IPS-18a (cell line): ENCODE data around the gene ABHD16B.

Experiments
- H3K27ac ChIP-seq: one replicate; pipeline ENCODE4 v1.5.1; 2013; ENCODE audit warnings: low read length
- H3K27me3 ChIP-seq: one replicate; pipeline ENCODE4 v1.6.1; 2013; ENCODE audit warnings: mild to moderate bottlenecking, low read length; ENCODE audit not compliant: control insufficient read depth, insufficient read depth
- H3K36me3 ChIP-seq: one replicate; pipeline ENCODE4 v1.6.1; 2013; ENCODE audit warnings: low read depth, low read length; ENCODE audit not compliant: control insufficient read depth
- H3K4me1 ChIP-seq: one replicate; pipeline ENCODE4 v1.6.1; 2013; ENCODE audit warnings: low read depth, low read length; ENCODE audit not compliant: control insufficient read depth
- H3K4me3 ChIP-seq: one replicate; pipeline ENCODE4 v1.5.1; 2013; ENCODE audit warnings: low read length
- H3K9ac ChIP-seq: one replicate; pipeline ENCODE4 v1.6.1; 2013; ENCODE audit warnings: mild to moderate bottlenecking, low read length, moderate library complexity
- H3K9me3 ChIP-seq: one replicate; pipeline ENCODE4 v1.6.1; 2013; ENCODE audit warnings: low read depth, low read length; ENCODE audit not compliant: control insufficient read depth

ABHD16B gene

GRCh38 chr20:63836458-63837344 lies 24.6 kb upstream of the ABHD16B start:
- Histone ChIP-seq H3K9ac (no peak overlapping the region), H3K4me3 (no peak overlapping the region), H3K36me3 (no peaks in the 10 kb centered on the region), H3K4me1 (no peaks in the 10 kb centered on the region), H3K9me3 (no peaks in the 10 kb centered on the region), H3K27me3 (peaks cover 24% of the 10 kb centered on the region), H3K27ac (no peak overlapping the region)

- H3K9ac ChIP-seq = no peak overlapping the region
- H3K36me3 ChIP-seq = no peaks in the 10 kb centered on the region
- no peaks in the 10 kb centered on the region for H3K4me1 ChIP-seq
- no peaks in the 10 kb centered on the region for H3K9me3 ChIP-seq
- H3K27ac ChIP-seq = no peak overlapping the region
- peaks cover 16% of the 10 kb centered on the region for H3K27me3 ChIP-seq
- H3K4me3 ChIP-seq = no peak overlapping the region
Observed at GRCh38 chr20:63837479-63837878, 23.8 kb upstream of the ABHD16B start.

GRCh38 chr20:63839620-63840019 lies 21.7 kb upstream of the ABHD16B start:
- H3K36me3 ChIP-seq = no peaks in the 10 kb centered on the region
- H3K4me3 ChIP-seq = no peak overlapping the region
- H3K27ac ChIP-seq = no peak overlapping the region
- no peak overlapping the region for H3K9ac ChIP-seq
- no peaks in the 10 kb centered on the region for H3K27me3 ChIP-seq
- H3K4me1 ChIP-seq = no peaks in the 10 kb centered on the region
- H3K9me3 ChIP-seq = no peaks in the 10 kb centered on the region

- Histone ChIP-seq H3K9me3 (no peaks in the 10 kb centered on the region), H3K4me3 (no peak overlapping the region), H3K36me3 (no peaks in the 10 kb centered on the region), H3K4me1 (no peaks in the 10 kb centered on the region), H3K27me3 (no peaks in the 10 kb centered on the region), H3K9ac (no peak overlapping the region), H3K27ac (no peak overlapping the region)
Observed at GRCh38 chr20:63840405-63840828, 20.9 kb upstream of the ABHD16B start.

- Histone ChIP-seq H3K27me3 (no peaks in the 10 kb centered on the region), H3K36me3 (no peaks in the 10 kb centered on the region), H3K4me3 (no peak overlapping the region), H3K9me3 (no peaks in the 10 kb centered on the region), H3K27ac (no peak overlapping the region), H3K4me1 (peaks cover 12% of the 10 kb centered on the region), H3K9ac (no peak overlapping the region)
Observed at GRCh38 chr20:63842258-63842657, 19.0 kb upstream of the ABHD16B start.

GRCh38 chr20:63843222-63843621 lies 18.1 kb upstream of the ABHD16B start:
- no peak overlapping the region for H3K9ac ChIP-seq

GRCh38 chr20:63843778-63844177 lies 17.5 kb upstream of the ABHD16B start:
- no peaks in the 10 kb centered on the region for H3K27me3 ChIP-seq
- H3K27ac ChIP-seq = no peak overlapping the region
- no peak overlapping the region for H3K4me3 ChIP-seq
- peaks cover 23% of the 10 kb centered on the region for H3K4me1 ChIP-seq
- no peaks in the 10 kb centered on the region for H3K36me3 ChIP-seq
- no peak overlapping the region for H3K9ac ChIP-seq
- no peaks in the 10 kb centered on the region for H3K9me3 ChIP-seq

More at GRCh38 chr20:63843222-63843621, 18.1 kb upstream of the ABHD16B start:
- H3K4me3 ChIP-seq = no peak overlapping the region
- no peaks in the 10 kb centered on the region for H3K9me3 ChIP-seq
- peaks cover 20% of the 10 kb centered on the region for H3K4me1 ChIP-seq
- H3K27me3 ChIP-seq = no peaks in the 10 kb centered on the region
- H3K27ac ChIP-seq = no peak overlapping the region
- H3K36me3 ChIP-seq = no peaks in the 10 kb centered on the region

GRCh38 chr20:63844511-63844991 lies 16.7 kb upstream of the ABHD16B start:
- Histone ChIP-seq H3K4me1 (peaks cover 23% of the 10 kb centered on the region), H3K36me3 (no peaks in the 10 kb centered on the region), H3K27me3 (no peaks in the 10 kb centered on the region), H3K27ac (no peak overlapping the region), H3K9me3 (no peaks in the 10 kb centered on the region), H3K4me3 (no peak overlapping the region), H3K9ac (no peak overlapping the region)

GRCh38 chr20:63846128-63846771 lies 15.0 kb upstream of the ABHD16B start:
- Histone ChIP-seq H3K4me3 (peak overlapping the region; percentile 52), H3K27me3 (no peaks in the 10 kb centered on the region)

GRCh38 chr20:63846888-63847236 lies 14.4 kb upstream of the ABHD16B start:
- Histone ChIP-seq H3K36me3 (no peaks in the 10 kb centered on the region), H3K4me1 (peaks cover 23% of the 10 kb centered on the region), H3K27ac (peak overlapping the region; percentile 2), H3K9ac (peak overlapping the region; percentile 18), H3K9me3 (no peaks in the 10 kb centered on the region), H3K4me3 (peak overlapping the region; percentile 52), H3K27me3 (no peaks in the 10 kb centered on the region)

More at GRCh38 chr20:63846128-63846771, 15.0 kb upstream of the ABHD16B start:
- no peaks in the 10 kb centered on the region for H3K9me3 ChIP-seq
- no peak overlapping the region for H3K27ac ChIP-seq
- H3K36me3 ChIP-seq = no peaks in the 10 kb centered on the region
- H3K9ac ChIP-seq = peak overlapping the region; percentile 48
- H3K4me1 ChIP-seq = peaks cover 23% of the 10 kb centered on the region

- Histone ChIP-seq H3K9ac (peak overlapping the region; percentile 18), H3K4me1 (peaks cover 23% of the 10 kb centered on the region), H3K36me3 (no peaks in the 10 kb centered on the region), H3K27me3 (no peaks in the 10 kb centered on the region), H3K27ac (peak overlapping the region; percentile 6), H3K9me3 (no peaks in the 10 kb centered on the region), H3K4me3 (peak overlapping the region; percentile 52)
Observed at GRCh38 chr20:63847237-63848002, 13.9 kb upstream of the ABHD16B start.
